HPDE6-E6E7 (cell line): ENCODE data around the gene NOTCH1.
A peak's percentile ranks its signal among the peaks of the same experiment; 100 is the strongest.
"Not testable (repeated sequence)": the region's sequence is repeated elsewhere in the genome, so short reads cannot be mapped to it uniquely, and the experiment has no call there.

Source experiments
- DNase-seq: peaks from one replicate; pipeline ENCODE4 v3.0.0; 2011; ENCODE audit warnings: missing footprints; ENCODE audit errors: extremely low spot score

NOTCH1 gene

GRCh38 chr9:136564379-136564988 is 18.6 kb upstream of the NOTCH1 start:
- DNase-seq, result no peak

DNA sequence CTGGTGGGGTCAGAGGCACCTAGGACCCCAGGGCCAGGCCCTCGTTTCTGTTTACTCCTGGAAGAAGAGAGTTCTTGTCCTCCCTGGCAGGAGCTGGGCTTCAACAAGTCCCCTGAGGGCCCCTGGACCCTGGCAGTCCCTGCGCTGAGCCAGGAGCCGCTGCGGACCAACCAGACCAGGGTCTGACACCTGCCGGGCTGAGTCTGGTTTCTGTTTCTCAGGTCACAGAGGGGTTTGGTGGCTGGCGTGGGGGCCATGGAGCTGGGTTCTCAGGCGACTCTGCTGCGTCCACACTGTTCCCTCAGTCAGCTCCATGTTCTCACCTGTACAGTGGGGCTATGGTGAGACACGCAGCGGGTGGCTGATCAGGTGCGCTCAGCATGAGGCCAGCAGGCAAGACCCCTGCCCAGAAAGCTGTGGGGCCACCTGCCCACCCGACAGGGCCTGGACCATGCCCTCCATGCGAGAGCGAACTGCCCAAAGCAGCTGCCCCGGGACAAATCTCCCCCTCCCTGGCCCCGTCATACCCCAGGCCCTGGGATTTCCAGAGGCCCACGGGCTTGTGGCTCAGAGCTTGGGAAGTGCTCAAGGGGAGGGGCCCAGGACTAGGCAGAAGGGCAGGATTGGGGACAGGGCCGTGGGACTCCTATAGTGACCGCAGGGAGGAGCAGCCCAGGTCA is 17.9 kb upstream of the NOTCH1 start:
- no peak for DNase-seq

DNA sequence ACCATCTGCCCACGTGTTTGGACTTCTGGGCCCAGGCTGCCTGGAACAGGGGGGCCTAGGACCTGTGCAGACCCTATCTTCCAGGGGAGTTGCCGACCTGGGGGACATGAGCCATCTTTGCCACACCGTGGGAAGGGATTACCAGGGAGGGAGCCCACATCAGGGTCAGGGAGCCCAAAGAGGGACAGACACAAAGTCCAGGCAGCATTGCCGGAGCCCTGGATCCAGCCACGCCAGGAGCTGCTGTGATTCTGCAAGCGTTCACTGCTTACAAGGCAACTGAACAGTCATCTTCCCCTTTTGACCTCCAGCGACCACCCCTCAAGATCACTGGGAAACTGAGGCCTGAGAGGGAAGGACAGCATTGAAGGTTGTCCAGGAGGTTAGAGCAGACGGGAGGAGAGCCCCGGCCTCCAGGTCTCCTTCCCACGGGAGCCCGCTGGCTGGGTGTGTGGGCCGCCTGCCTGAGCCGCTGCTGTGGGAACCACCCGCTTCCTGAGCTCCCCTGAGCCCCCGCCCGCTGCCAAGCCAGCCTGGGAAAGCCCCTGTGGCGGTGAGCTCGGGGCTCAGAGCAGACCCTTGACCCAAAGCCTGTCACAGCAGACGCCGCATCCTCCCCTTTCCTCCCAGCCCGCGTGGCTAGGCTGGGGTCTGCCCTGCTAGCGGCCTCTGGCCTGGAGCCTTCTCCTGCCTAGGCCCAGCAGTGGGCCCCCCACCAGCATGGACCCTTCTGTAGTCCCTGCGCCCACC is 17.1 kb upstream of the NOTCH1 start:
- DNase-seq, result no peak

- no peak for DNase-seq
Measured at GRCh38 chr9:136561779-136562178, 15.9 kb upstream of the NOTCH1 start.

DNA sequence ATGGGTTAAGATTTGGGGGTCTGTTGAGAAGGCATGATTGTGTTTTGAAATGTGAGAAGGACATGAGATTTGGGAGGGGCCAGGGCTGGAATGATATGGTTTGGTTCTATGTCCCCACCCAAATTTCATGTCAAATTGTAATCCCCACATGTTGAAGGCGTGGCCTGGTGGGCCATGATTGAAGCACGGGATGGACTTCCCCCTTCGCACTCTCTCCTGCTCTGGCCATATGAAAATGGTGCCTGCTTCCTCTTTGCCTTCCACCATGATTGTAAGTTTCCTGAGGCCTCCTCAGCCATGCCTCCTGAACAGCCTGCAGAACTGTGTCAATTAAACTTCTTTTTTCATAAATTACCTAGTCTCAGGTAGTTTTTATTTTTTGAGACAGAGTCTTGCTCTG is 14.7 kb upstream of the NOTCH1 start:
- no peak for DNase-seq

DNA sequence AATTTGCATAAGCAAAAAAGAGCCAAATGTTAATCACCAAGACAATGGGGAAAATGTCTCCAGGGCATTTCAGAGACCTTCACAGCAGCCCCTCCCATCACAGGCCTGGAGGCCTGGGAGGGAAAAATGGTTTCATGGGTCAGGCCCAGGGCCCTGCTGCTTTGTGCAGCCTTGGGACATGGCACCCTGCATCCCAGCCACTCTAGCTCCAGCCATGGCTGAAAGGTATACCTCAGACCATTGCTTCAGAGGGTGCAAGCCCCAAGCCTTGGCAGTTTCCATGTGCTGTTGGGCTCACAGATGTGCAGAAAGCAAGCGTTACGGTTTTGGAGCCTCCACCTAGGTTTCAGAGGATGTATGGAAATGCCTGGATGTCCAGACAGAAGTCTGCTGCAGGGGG is 13.5 kb upstream of the NOTCH1 start:
- DNase-seq, result not testable (repeated sequence)

DNA sequence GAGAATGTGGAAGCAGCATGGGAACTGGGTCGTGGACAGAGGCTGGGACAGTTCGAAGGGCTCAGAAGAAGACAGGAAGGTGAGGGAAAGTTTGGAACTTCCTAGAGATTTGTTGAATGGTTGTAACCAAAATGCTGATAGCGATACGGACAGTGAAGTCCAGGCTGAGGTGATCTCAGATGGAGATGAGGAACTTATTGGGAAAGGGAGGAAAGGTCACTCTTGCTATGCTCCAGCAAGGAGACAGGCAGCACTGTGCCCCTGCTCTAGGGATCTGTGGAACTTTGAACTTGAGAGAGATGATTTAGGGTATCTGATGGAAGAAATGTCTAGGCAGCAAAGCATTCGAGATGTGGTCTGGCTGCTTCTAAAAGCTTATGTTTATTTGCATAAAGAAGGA is 13.0 kb upstream of the NOTCH1 start:
- DNase-seq, result not testable (repeated sequence)

- no peak for DNase-seq
Measured at GRCh38 chr9:136558373-136558772, 12.5 kb upstream of the NOTCH1 start.

DNA sequence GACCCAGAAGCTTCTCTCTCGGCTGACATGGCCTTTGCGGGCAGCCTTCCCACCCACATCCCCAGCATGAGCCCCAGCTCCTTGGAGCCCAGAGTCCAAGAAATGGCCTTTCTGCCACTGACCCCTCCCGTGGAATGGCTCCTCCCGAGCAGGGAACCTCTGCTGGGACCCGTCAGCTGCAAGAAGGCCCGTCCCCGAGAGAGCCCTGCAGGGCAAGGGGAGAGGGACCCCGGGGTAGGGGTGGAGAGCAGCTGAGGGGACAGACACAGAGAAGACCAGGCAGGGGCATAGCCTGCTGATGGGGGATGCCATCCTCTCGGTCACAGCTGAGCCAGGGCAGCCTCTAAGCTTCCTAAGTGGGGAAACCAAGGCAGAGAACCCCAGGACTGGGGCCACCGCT is 11.2 kb upstream of the NOTCH1 start:
- no peak for DNase-seq

DNA sequence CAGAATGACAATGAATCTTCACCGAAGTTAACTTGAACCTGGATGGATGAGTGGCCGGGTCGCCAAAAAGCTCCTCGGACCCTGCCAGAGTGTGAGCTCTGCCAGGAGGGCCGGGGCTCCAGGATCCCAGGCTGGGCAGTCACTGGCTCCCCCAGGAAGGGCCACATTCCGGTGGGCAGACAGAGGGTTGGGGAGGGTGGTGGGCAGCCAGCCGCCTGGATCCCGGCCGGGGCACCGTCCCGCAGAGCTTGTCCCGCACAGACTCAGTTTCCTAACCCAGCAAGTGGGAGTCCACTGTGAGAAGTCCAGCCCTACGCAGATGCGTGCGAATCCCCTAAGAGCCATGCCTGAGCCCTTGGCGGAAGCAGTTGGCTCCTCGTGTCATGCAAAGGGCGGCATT is 10.3 kb upstream of the NOTCH1 start:
- DNase-seq, result no peak

DNA sequence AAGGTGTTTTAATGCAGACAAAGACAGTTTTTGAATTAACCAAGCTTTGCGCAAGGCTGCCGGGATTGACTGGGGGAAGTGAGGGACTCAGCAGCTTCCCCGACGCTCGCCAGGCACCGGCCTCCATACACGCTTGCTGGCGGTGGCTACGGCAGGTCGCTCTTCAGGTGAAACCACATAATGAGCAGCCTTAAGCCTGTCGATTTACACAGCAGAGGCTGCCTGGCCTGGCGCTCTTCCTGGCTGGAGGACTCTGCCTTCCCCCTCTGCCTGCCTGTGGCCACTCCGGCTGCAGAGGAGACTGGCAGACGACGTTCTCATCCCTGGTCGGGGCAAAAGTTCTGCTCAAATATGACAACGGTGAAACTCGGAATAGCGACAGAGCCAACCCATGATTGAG is 9.0 kb upstream of the NOTCH1 start:
- DNase-seq, result no peak

DNA sequence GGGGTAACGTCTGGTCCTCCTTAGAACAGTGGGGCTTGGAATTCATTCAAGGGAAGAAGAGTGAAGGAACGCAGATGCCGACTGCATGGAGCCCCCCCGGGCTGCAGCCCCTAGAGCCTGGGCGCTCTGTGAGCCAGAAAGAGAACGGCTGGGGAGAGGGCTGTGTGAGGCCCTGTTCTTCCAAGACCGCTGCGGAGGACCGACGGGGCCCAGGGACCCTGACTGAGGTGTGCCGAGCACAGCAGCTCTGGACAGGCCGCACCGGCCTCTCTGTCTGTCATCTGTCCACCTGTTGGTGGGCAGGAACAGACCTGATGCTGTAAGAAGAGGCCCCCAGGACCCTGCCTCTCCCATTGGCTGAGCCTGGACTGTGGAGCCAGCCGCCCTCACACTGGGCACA is 7.7 kb upstream of the NOTCH1 start:
- no peak for DNase-seq

DNA sequence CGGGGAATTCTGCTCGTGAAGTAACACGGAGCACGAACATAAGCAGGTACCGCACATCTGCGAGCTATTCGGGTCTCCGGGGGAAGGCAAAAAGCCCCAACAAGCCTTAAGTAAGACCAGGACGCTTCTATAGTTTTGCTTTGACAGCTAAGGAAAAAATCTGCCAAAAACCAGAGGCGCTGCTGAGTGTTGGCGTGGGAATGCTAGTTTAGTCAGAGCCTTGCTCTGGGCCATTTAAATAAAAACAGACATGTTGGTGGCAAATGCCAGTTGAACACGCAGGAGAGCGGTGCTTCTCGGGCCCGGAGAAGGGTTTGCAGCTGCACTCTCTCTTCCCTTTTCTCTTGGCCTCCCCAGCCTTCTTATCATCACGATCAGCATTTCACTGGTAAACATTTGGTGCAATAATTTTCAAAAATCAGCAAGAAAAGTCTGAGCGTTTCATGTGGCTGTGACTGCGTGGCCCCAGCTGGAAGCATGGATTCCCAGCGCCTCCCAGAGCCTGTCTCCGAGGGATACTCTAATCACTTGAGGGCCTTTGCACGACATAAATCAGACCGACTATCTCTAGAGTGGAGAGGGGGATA is 6.4 kb upstream of the NOTCH1 start:
- no peak for DNase-seq

DNA sequence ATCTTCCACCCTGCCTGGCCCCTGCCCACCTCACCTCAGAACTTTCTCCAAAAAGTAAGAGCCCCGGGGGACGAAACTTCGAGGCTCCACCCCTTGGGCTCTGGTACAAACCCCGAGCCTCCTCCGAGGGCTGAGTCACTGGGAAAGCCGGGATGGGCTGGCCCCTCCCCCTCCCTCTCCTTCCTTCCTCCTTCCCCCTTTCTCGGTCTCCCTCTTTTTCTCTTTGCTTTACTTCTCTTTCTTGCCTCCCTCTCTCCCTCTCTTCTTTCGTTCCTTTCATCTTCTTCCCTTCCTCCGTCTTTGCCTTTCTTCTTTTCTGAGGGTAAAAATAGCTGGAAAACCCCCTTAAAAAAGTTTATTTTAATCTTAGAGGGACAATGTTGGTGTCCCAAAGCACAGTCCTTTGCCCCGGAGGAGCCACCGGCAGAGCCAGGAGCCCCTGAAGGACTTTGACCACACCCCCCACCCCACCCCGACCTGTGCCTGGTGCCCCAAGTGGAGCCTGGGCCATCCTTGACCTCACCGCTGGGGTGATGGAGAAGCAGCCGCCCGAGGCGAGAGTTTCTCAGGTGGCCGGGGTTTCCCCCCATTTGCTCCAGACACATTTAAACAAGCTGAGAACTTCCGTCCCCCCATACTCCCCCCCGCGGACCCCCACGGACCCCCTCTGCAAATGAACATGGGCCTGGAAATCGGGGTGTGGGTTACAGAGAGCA is 5.7 kb upstream of the NOTCH1 start:
- peak; percentile 89 for DNase-seq

DNA sequence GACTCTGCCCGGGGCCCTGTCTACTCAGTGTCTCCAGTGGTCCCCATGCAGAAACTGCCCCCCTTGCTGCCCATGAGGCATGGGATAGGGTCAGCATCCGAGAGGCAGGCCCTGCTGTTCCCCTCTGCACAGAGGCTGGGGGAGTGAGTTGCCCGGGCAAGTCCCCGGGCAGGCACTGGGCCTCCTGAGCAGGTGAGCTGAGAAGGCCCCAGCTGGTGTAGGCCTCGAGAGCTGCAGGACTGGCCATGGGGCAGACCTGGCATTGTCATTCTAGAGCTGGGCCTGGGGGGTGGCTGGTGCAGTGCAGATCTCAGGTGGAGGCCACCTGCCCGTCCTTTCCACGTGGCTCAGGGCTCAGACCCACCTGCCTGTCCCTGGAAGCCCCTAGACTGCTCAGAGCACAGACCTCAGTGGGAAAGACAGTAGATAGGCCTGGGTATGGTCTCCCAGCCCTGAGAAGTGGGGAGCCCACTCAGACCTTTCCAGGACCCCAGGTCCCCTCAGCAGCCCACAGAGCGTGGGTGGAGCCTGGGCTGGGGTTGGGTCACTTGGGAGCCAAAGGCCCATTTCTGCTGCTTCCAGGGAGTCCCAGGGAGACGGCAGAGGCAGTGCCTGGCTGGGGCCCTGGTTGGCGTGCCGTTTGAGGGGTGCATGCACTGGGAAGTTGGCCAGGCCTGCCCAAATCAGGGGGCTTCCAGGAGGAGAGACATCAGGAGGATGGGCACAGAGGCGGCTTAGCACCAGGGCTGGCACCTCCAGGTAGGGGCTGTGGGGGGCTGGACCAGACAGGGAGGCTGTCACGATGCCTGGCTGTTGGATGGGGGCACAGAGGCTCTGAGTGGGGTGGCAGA is 4.8 kb upstream of the NOTCH1 start:
- DNase-seq, result no peak

DNA sequence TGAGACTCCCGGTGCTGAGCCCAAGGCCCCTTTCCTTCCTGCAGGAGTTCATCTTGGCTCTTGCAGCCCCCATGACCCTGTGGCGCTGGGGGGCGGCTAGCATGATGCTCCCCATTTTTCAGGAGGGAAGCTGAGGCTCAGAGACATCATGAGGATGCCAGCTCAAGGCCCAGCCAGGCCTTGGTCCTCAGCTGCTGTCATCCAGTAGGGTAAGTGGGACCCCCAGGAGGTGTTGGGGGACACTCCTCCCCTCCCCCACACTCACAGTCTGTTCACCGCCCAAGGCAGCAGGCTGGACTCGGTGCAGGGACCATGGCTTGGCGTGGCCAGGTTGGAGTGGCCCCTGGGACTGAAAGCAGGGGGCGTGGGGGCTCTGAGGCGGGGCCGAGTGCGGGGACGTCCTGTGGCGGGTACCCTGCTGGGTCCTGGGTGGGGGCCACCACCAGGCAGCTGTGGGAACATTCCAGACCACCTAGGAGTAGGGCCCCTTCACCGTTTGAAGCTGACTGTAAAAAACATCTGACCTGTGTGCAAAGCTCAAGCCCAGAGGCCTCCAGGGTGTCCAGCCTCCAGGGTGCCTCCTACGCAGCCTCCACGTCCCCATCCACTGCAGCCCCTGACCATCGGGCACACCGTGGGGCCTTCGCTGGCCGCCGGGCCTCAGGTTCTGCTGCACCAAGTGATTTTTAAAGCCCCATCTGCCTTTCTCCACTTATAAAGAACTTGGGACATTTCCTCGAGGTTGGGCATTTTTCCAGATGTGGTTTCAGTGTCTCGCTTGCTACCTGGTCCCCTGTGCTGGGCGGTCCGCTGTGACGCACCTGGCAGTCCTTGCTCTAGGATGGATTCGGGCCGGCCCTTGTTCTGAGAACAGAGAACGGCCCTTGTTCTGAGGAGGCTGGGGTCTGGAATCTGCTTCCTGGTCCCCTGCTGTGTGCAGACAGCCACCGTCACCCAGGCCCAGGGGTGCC is 3.4 kb upstream of the NOTCH1 start:
- no peak for DNase-seq

GRCh38 chr9:136547508-136548215 is 1.8 kb upstream of the NOTCH1 start:
- DNase-seq, result no peak

GRCh38 chr9:136546697-136547501 is 1.1 kb upstream of the NOTCH1 start:
- no peak for DNase-seq

DNA sequence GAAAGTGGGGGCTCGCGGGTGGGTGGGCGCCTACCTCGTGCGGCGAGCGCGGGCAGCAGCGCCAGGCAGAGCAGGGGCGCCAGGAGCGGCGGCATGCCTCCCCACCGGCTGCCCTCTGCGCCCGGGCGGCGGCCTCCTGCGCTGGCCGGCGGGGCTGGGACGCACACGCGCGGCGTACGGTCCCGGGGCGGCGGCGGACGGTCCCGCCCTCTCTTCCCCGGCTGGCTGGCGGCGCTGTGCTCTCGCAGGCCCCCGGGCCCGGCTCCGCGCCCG is 220 bp downstream of the NOTCH1 start:
- no peak for DNase-seq
